Adrenal gland (tissue), 5 donors: ENCODE measurements around the gene CYP11A1.

ENCODE experiments used
- CTCF ChIP-seq, 6 experiments: fragments of 450-650 bp in 4 of 6; fragments of 200-600 bp in 2 of 6; sonication (generic) in 1 of 6; IDR thresholded peaks; 1 replicate in 5 of 6; 2 replicates in 1 of 6; pipeline versions ENCODE4 v1.5.1 to v1.8.0; 2016 to 2021; ENCODE audit warnings: antibody characterized with exemption in 6 of 6, mild to moderate bottlenecking in 2 of 6, moderate library complexity in 1 of 6
- POLR2A ChIP-seq, 2 donors: fragments of 450-650 bp; IDR thresholded peaks; one replicate each; pipeline ENCODE4 v1.6.1; 2017; ENCODE audit warnings: antibody characterized with exemption in 2 of 2, mild to moderate bottlenecking in 2 of 2, moderate library complexity in 1 of 2
- donor health status: DM: no; HTN: no; CAD: no.

- TF ChIP-seq CTCF (IDR thresholded peaks at IDR 0.05) = no peak
- TF ChIP-seq POLR2A (IDR thresholded peaks at IDR 0.05) = no peak
These were observed 19.2 kb upstream of the CYP11A1 start for GRCh38 chr15:74386496-74387140.
